ENCODE measurements around the gene AMN.

GRCh38 chr14:102903248-102903888 lies 19.1 kb upstream of the AMN start:
- TF ChIP-seq TAF1 (IDR thresholded peaks at IDR 0.05; ENCODE audit: borderline replicate concordance, insufficient read depth, low read length) (no peak), POLR2AphosphoS5 (IDR thresholded peaks at IDR 0.05; ENCODE audit: low read depth, low read length) (no peak), REST (IDR thresholded peaks at IDR 0.05; ENCODE audit: insufficient read depth in 1 of 2, low read depth in 2 of 2, low read length in 2 of 2) (no peak), SIN3A (IDR thresholded peaks at IDR 0.05; ENCODE audit: borderline replicate concordance, insufficient read depth, low read length) (no peak), FOXP2 (optimal IDR thresholded peaks at IDR 0.05; ENCODE audit: borderline replicate concordance, extremely low read depth, extremely low read length, insufficient read depth) (no peak)

Measured in PFSK-1 (cell line).